ENCODE data around the gene ITGB6. TPM values are rescaled to one million over a fixed set of nuclear protein-coding genes. Genes with fewer than 3 reads are reported as not detected.
"Not testable (repeated sequence)": the region's sequence is repeated elsewhere in the genome, so short reads cannot be mapped to it uniquely, and the experiment has no call there.

ITGB6 gene
- total RNA-seq, 1 donor from 2014 or later: not detected

DNA sequence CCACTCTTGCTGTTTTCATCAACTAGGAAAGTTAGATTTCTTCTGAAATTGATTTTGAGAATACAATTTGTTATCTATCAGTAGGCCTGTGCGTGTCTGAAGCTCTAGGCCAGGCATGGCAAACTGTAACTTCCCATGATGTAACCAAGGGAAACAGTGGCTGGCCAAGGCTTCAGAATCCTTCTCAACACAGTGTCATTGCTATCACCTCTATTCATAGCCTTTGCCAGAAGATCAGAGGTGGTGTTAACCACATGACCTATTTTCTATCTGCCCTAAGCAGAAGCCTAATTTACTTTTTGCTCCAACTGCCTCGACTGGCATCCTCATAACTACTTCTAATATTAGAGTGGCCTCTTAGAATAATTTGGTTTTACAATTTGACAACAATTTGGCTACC lies 2.5 kb downstream of the ITGB6 start:
- no peaks in the 10 kb centered on the region for H3K36me3 Mint-ChIP-seq (ENCODE audit: low read depth)
- H3K4me1 Mint-ChIP-seq: no peaks in the 10 kb centered on the region
- TF ChIP-seq, protein P1, sequence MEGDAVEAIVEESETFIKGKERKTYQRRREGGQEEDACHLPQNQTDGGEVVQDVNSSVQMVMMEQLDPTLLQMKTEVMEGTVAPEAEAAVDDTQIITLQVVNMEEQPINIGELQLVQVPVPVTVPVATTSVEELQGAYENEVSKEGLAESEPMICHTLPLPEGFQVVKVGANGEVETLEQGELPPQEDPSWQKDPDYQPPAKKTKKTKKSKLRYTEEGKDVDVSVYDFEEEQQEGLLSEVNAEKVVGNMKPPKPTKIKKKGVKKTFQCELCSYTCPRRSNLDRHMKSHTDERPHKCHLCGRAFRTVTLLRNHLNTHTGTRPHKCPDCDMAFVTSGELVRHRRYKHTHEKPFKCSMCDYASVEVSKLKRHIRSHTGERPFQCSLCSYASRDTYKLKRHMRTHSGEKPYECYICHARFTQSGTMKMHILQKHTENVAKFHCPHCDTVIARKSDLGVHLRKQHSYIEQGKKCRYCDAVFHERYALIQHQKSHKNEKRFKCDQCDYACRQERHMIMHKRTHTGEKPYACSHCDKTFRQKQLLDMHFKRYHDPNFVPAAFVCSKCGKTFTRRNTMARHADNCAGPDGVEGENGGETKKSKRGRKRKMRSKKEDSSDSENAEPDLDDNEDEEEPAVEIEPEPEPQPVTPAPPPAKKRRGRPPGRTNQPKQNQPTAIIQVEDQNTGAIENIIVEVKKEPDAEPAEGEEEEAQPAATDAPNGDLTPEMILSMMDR (conservative IDR thresholded peaks at IDR 0.05): no peak
- H3K4me3 Mint-ChIP-seq: no peak overlapping the region
- no peak for DNase-seq (ENCODE audit: low read depth, low spot score)
- H3K27ac Mint-ChIP-seq (ENCODE audit: unreplicated experiment): no peak overlapping the region
- peaks cover 4% of the 10 kb centered on the region for H3K9me3 Mint-ChIP-seq
- no peaks in the 10 kb centered on the region for H3K27me3 Mint-ChIP-seq (ENCODE audit: low read depth)

DNA sequence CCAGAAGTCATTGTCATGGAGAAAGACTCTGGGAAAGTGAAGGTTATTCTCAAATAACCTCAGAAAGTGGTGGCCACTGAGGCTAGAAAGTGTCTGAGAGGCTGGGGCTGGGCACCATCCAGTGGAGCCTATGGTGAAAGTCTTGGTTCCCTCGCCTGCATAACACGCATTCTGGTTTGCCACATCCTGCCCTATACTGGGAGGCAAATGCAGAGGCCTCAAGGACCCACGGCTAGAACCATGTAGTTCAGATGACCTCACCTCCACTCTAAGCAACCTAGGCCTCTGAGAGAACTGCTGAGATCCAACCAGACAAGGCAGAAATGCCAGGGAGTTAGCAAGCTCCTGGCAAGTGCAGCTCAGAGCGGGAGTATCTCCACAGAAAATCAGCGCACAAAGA lies 5.1 kb downstream of the ITGB6 start:
- H3K27me3 Mint-ChIP-seq (ENCODE audit: low read depth): no peaks in the 10 kb centered on the region
- no peaks in the 10 kb centered on the region for H3K36me3 Mint-ChIP-seq (ENCODE audit: low read depth)
- TF ChIP-seq, protein P1 (conservative IDR thresholded peaks at IDR 0.05): no peak
- no peak for DNase-seq (ENCODE audit: low read depth, low spot score)
- H3K4me1 Mint-ChIP-seq: no peaks in the 10 kb centered on the region
- H3K4me3 Mint-ChIP-seq: no peak overlapping the region
- no peak overlapping the region for H3K27ac Mint-ChIP-seq (ENCODE audit: unreplicated experiment)
- H3K9me3 Mint-ChIP-seq: no peaks in the 10 kb centered on the region

DNA sequence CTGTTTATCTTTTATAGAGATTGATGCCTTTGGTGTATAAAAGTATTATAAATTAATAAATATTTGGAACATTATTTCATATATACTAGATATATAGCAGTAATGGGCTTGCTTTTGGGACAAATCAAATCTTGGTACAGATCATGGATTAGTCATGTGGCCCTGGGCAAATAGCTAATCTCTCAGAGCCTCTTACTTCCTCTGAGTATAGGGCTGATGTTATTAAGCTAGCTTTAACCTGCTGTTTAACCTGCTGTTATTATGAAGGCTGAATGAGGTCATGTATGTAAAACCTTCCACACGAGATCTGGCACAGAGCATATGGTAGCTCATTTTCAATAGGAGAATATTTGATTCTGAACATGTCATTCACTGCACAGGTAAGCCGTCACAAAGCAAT lies 5.7 kb downstream of the ITGB6 start:
- no peaks in the 10 kb centered on the region for H3K4me1 Mint-ChIP-seq
- no peak overlapping the region for H3K4me3 Mint-ChIP-seq
- H3K9me3 Mint-ChIP-seq: no peaks in the 10 kb centered on the region
- no peak overlapping the region for H3K27ac Mint-ChIP-seq (ENCODE audit: unreplicated experiment)
- DNase-seq (ENCODE audit: low read depth, low spot score): no peak
- no peaks in the 10 kb centered on the region for H3K27me3 Mint-ChIP-seq (ENCODE audit: low read depth)
- no peaks in the 10 kb centered on the region for H3K36me3 Mint-ChIP-seq (ENCODE audit: low read depth)
- TF ChIP-seq, protein P1 (conservative IDR thresholded peaks at IDR 0.05): no peak

DNA sequence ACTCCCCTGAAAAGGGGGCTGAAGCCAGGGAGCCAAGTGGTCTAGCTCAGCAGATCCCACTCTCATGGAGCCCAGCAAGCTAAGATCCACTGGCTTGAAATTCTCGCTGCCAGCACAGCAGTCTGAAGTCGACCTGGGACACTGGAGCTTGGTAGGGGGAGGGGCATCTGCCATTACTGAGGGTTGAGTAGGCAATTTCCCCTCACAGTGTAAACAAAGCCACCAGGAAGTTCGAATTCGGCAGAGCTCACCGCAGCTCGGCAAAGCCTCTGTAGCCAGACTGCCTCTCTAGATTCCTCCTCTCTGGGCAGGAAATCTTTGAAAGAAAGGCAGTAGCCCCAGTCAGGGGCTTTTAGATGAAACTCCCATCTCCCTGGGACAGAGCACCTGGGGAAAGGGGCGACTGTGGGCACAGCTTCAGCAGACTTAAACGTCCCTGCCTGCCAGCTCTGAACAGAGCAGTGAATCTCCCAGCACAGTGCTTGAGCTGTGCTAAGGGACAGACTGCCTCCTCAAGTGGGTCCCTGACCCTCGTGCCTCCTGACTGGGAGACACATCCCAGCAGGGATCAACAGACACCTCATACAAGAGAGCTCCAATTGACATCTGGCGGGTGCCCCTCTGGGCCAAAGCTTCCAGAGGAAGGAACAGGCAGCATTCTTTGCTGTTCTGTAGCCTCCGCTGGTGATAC lies 18.8 kb downstream of the ITGB6 start:
- Mint-ChIP-seq H3K27ac (ENCODE audit: unreplicated experiment) (peak overlapping the region; percentile 67), H3K4me3 (peak overlapping the region; percentile 27), H3K36me3 (ENCODE audit: low read depth) (peaks cover 21% of the 10 kb centered on the region)
- not testable (repeated sequence) for DNase-seq (ENCODE audit: low read depth, low spot score); H3K4me1 Mint-ChIP-seq; H3K9me3 Mint-ChIP-seq; H3K27me3 Mint-ChIP-seq (ENCODE audit: low read depth)

DNA sequence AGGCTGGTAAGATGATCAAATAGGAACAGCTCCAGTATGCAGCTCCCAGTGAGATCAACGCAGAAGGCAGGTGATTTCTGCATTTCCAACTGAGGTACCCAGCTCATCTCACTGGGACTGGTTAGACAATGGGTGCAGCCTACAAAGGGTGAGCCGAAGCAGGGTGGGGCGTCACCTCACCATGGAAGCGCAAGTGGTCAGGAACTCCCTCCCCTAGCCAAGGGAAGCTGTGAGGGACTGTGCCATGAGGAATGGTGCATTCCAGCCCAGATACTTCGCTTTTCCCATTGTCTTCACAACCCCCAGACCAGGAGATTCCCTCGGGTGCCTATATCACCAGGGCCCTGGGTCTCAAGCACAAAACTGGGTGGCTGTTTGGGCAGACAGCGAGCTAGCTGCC lies 19.4 kb downstream of the ITGB6 start:
- H3K4me1 Mint-ChIP-seq; DNase-seq (ENCODE audit: low read depth, low spot score); H3K9me3 Mint-ChIP-seq; H3K27ac Mint-ChIP-seq (ENCODE audit: unreplicated experiment); H3K27me3 Mint-ChIP-seq (ENCODE audit: low read depth): not testable (repeated sequence)
- peaks cover 17% of the 10 kb centered on the region for H3K36me3 Mint-ChIP-seq (ENCODE audit: low read depth)
- peak overlapping the region; percentile 27 for H3K4me3 Mint-ChIP-seq

GRCh38 chr2:160180172-160180571 lies 19.9 kb downstream of the ITGB6 start:
- Mint-ChIP-seq H3K4me3 (no peak overlapping the region), H3K4me1 (peaks cover 7% of the 10 kb centered on the region), H3K9me3 (peaks cover under 1% of the 10 kb centered on the region), H3K27me3 (ENCODE audit: low read depth) (no peaks in the 10 kb centered on the region), H3K27ac (ENCODE audit: unreplicated experiment) (peak overlapping the region; percentile 19), H3K36me3 (ENCODE audit: low read depth) (peaks cover 17% of the 10 kb centered on the region)
- DNase-seq (ENCODE audit: low read depth, low spot score): no peak
- TF ChIP-seq, protein P1 (conservative IDR thresholded peaks at IDR 0.05): no peak
